Panc1 (cell line): ENCODE results near the gene METRN. TPM values are rescaled to one million over a fixed set of nuclear protein-coding genes. Genes with fewer than 3 reads are reported as not detected.
A peak's percentile ranks its signal among the peaks of the same experiment; 100 is the strongest.

Experiments used
- ATAC-seq: fragments of 200-7000 bp; cut with Tn5 transposase; 2 replicates; pipeline ENCODE4 v1.9.1; 2020; ENCODE audit warnings: mild to moderate bottlenecking, moderate library complexity
- BruUV-seq: library from RNA; stranded (reverse); fragments of 400-500 nt; replicated peaks from 2 replicates; lab custom pipeline; 2021; lab: Mats Ljungman, UMichigan
- CTCF ChIA-PET: fragments of 300-600 bp; sonication (Branson Sonifier 250); formaldehyde crosslinking; loops from one replicate; lab custom pipeline; 2022; ENCODE audit warnings: antibody characterized with exemption; lab: Charles Lee
- POLR2A ChIA-PET: fragments of 300-600 bp; sonication (Branson Sonifier 250); formaldehyde crosslinking; loops from one replicate; lab custom pipeline; 2022; ENCODE audit warnings: antibody characterized with exemption; lab: Charles Lee
- DNase-seq: peaks from one replicate; pipeline ENCODE4 v3.0.0-alpha.2; 2010; ENCODE audit warnings: low read depth, low spot score
- H3K27ac ChIP-seq: 2 replicates; pipeline ENCODE4 v1.5.1; 2011; ENCODE audit warnings: mild to moderate bottlenecking, low read length, inconsistent platforms
- H3K27me3 ChIP-seq: fragments of 200-500 bp; sonication (Bioruptor generic); 2 replicates; pipeline ENCODE4 v1.6.0; 2014; ENCODE audit warnings: low read length, inconsistent platforms; ENCODE audit not compliant: control insufficient read depth, insufficient read depth
- H3K36me3 ChIP-seq: fragments of 200-500 bp; sonication (Bioruptor generic); 2 replicates; pipeline ENCODE4 v1.5.1; 2014; ENCODE audit warnings: inconsistent platforms, mild to moderate bottlenecking, low read length, moderate library complexity; ENCODE audit not compliant: control insufficient read depth, insufficient read depth
- H3K4me1 ChIP-seq: 2 replicates; pipeline ENCODE4 v1.5.1; 2011; ENCODE audit warnings: inconsistent platforms, mild to moderate bottlenecking, low read length, moderate library complexity; ENCODE audit not compliant: control insufficient read depth, insufficient read depth
- H3K4me3 ChIP-seq, 2 experiments: 2 replicates each; pipeline ENCODE4 v1.5.1; 2011 to 2012; ENCODE audit warnings: low read depth in 2 of 2, low read length in 2 of 2, mild to moderate bottlenecking in 2 of 2, inconsistent platforms in 1 of 2, moderate library complexity in 1 of 2
- H3K9me3 ChIP-seq: fragments of 200-500 bp; sonication (Bioruptor generic); 2 replicates; pipeline ENCODE4 v1.5.1; 2014; ENCODE audit warnings: low read depth, mild to moderate bottlenecking, inconsistent platforms, low read length, moderate library complexity; ENCODE audit not compliant: control insufficient read depth, insufficient read depth
- POLR2AphosphoS5 ChIP-seq: IDR thresholded peaks from 2 replicates; pipeline ENCODE4 v1.6.1; 2012; ENCODE audit warnings: mild to moderate bottlenecking, low read depth, low read length, moderate library complexity
- SIN3A ChIP-seq: IDR thresholded peaks from 2 replicates; pipeline ENCODE4 v1.6.1; 2012; ENCODE audit warnings: low read depth, mild to moderate bottlenecking, low read length, moderate library complexity, borderline replicate concordance; ENCODE audit not compliant: insufficient read depth
- TCF7L2 ChIP-seq: IDR thresholded peaks from 2 replicates; pipeline ENCODE4 v1.6.1; 2011; ENCODE audit warnings: mild to moderate bottlenecking, low read depth, low read length, inconsistent platforms
- in situ Hi-C: cut with HindIII; loops from 2 replicates; pipeline ENCODE4 v1.10.0; 2016; ENCODE audit warnings: low sequenced_read_pairs, low pct_unique_long_range_greater_than_20kb
- intact Hi-C: fragments of 100-400 bp; cut with micrococcal nuclease; formaldehyde crosslinking; loops from one replicate; pipeline ENCODE4 v1.10.0; 2022; ENCODE audit not compliant: unreplicated experiment
- total RNA-seq: library from RNA; stranded (reverse); gene quantifications from one replicate; pipeline ENCODE4 v1.2.1, GENCODE V29; 2021; ENCODE audit not compliant: unreplicated experiment
- TF ChIP-seq, protein P1 (sequence below), 2 experiments: IDR thresholded peaks; 2 replicates each; pipeline ENCODE4 v1.6.1; 2011 to 2012; ENCODE audit warnings: low read depth in 2 of 2, control low read depth in 1 of 2, low read length in 1 of 2, mild to moderate bottlenecking in 1 of 2, moderate library complexity in 1 of 2; ENCODE audit not compliant: insufficient read depth in 1 of 2
- TF ChIP-seq, protein P2 (sequence below): fragments of 450-650 bp; IDR thresholded peaks from 2 replicates; pipeline ENCODE4 v1.5.1; 2017; ENCODE audit warnings: mild to moderate bottlenecking

METRN gene
- total RNA-seq, 1 experiment from 2014 or later, result 407 TPM

DNA sequence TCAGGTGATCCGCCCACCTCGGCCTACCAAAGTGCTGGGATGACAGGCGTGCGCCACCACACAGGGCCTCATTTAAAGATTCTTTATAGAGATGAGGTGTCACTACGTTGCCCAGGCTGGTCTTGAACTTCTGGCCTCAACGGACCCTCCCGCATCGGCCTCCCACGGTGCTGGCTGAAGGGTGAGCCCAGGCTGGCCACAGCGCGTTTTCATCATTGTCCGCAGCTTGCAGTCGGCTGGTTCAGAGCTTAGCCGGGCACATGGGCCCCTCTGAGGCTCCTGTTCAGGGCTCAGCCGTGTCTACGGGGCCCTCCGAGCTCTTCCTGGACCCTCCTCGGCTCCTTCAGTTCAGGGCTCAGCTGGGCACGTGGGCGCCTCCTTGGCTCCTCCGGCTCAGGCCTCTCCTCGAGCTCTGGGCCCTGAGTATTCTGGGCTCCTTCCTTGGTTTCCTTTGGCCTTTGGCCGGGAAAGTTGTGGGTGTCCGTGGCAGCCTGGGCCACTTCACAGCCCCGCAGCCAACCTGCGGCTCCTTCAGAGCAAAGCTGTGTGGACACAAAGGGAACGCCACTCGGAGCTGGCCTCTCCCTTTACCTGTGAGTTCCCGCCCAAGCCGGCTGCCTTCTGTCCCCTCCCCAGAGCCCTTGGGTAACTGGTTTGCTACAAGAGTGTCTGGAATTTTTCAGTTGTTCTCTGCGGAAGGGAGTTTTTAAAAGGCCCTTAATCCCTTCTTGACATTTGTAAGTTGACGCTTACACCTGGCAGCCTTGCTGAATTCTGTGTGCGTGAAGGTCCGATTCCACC, 44.4 kb downstream of the METRN start:
- Histone ChIP-seq H3K4me1 (peaks cover 18% of the 10 kb centered on the region), H3K27ac (no peak overlapping the region), H3K9me3 (no peaks in the 10 kb centered on the region), H3K4me3 (no peak overlapping the region), H3K36me3 (no peaks in the 10 kb centered on the region), H3K27me3 (no peaks in the 10 kb centered on the region)
- ChIA-PET CTCF (no interaction called here), POLR2A (interaction anchor here (0.7 to 1.1 kb wide), 2 partner anchors 33 to 44 kb away, joined by 5 to 6 read pairs; partner anchors contain the start of gene HAGHL)
- no peak for TF ChIP-seq TCF7L2
- TF ChIP-seq, protein P1, sequence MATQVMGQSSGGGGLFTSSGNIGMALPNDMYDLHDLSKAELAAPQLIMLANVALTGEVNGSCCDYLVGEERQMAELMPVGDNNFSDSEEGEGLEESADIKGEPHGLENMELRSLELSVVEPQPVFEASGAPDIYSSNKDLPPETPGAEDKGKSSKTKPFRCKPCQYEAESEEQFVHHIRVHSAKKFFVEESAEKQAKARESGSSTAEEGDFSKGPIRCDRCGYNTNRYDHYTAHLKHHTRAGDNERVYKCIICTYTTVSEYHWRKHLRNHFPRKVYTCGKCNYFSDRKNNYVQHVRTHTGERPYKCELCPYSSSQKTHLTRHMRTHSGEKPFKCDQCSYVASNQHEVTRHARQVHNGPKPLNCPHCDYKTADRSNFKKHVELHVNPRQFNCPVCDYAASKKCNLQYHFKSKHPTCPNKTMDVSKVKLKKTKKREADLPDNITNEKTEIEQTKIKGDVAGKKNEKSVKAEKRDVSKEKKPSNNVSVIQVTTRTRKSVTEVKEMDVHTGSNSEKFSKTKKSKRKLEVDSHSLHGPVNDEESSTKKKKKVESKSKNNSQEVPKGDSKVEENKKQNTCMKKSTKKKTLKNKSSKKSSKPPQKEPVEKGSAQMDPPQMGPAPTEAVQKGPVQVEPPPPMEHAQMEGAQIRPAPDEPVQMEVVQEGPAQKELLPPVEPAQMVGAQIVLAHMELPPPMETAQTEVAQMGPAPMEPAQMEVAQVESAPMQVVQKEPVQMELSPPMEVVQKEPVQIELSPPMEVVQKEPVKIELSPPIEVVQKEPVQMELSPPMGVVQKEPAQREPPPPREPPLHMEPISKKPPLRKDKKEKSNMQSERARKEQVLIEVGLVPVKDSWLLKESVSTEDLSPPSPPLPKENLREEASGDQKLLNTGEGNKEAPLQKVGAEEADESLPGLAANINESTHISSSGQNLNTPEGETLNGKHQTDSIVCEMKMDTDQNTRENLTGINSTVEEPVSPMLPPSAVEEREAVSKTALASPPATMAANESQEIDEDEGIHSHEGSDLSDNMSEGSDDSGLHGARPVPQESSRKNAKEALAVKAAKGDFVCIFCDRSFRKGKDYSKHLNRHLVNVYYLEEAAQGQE (IDR thresholded peaks at IDR 0.05; ENCODE audit: insufficient read depth in 1 of 2, low read depth in 2 of 2, low read length in 1 of 2), result no peak
- DNase-seq (no peak), ATAC-seq (no peak)
- BruUV-seq, result no TSS peak
- in situ Hi-C loops (no loop called here), intact Hi-C loops (no loop called here)

DNA sequence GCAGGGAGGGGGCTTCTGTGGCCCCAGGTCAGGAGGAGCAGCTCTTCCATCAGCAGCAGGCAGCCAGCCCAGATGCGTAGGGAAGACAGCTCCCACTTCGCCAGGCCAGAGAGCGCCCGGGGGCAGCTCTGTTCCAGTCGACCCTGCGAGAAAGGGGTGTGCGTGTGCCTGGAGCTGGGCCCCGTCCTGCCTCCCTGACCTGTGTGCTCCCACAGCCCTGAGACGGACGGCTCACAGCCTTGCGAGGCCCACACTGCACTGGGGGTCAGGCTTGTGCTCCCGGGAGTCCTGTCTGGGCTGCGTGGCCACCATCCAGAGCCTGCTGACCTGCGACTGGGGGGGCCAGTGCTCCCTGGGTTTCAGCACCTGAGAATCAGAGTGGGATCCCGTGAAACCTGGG, 45.1 kb downstream of the METRN start:
- Histone ChIP-seq H3K4me1 (peaks cover 18% of the 10 kb centered on the region), H3K36me3 (no peaks in the 10 kb centered on the region), H3K9me3 (no peaks in the 10 kb centered on the region), H3K27ac (no peak overlapping the region), H3K27me3 (no peaks in the 10 kb centered on the region), H3K4me3 (no peak overlapping the region)
- no peak for DNase-seq
- CTCF ChIA-PET, result no interaction called here
- in situ Hi-C loops (no loop called here), intact Hi-C loops (no loop called here)
- TF ChIP-seq, protein P1 (IDR thresholded peaks at IDR 0.05; ENCODE audit: insufficient read depth in 1 of 2, low read depth in 2 of 2, low read length in 1 of 2), result no peak
- no peak for TF ChIP-seq POLR2AphosphoS5
- TF ChIP-seq, protein P2, sequence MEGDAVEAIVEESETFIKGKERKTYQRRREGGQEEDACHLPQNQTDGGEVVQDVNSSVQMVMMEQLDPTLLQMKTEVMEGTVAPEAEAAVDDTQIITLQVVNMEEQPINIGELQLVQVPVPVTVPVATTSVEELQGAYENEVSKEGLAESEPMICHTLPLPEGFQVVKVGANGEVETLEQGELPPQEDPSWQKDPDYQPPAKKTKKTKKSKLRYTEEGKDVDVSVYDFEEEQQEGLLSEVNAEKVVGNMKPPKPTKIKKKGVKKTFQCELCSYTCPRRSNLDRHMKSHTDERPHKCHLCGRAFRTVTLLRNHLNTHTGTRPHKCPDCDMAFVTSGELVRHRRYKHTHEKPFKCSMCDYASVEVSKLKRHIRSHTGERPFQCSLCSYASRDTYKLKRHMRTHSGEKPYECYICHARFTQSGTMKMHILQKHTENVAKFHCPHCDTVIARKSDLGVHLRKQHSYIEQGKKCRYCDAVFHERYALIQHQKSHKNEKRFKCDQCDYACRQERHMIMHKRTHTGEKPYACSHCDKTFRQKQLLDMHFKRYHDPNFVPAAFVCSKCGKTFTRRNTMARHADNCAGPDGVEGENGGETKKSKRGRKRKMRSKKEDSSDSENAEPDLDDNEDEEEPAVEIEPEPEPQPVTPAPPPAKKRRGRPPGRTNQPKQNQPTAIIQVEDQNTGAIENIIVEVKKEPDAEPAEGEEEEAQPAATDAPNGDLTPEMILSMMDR, result no peak
- TF ChIP-seq SIN3A, result no peak
- TF ChIP-seq TCF7L2, result no peak
- BruUV-seq, result no TSS peak
- POLR2A ChIA-PET, result interaction anchor here (1.1 kb wide), 1 partner anchor 43 kb away, joined by 5 read pairs; no protein-coding TSS in a partner anchor
- 0 out of 2 replicates have a peak, but pooled peaks have one; percentile 5 for ATAC-seq
